SU-DHL-6 (cell line): ENCODE data around the gene BANF1.

Source experiments
- H2AFZ ChIP-seq: fragments of 200-600 bp; sonication (generic); 2 replicates; pipeline ENCODE4 v1.6.1; 2014; ENCODE audit warnings: low read depth, mild to moderate bottlenecking, moderate library complexity, mixed read lengths, antibody characterized with exemption, low read length; ENCODE audit not compliant: severe bottlenecking
- H3F3A ChIP-seq: fragments of 200-600 bp; shearing (Covaris generic); 2 replicates; pipeline ENCODE4 v1.6.0; 2016; ENCODE audit warnings: antibody characterized with exemption, mild to moderate bottlenecking; ENCODE audit not compliant: insufficient read depth
- H3K27ac ChIP-seq: fragments of 200-600 bp; sonication (generic); 2 replicates; pipeline ENCODE4 v1.5.1; 2016; ENCODE audit warnings: low read depth, mild to moderate bottlenecking, low read length, moderate library complexity, mixed read lengths
- H3K27me3 ChIP-seq: fragments of 200-600 bp; sonication (generic), shearing (Covaris generic); 2 replicates; pipeline ENCODE4 v1.6.0; 2014; ENCODE audit warnings: mild to moderate bottlenecking, low read length
- H3K36me3 ChIP-seq: fragments of 200-600 bp; sonication (generic); 2 replicates; pipeline ENCODE4 v1.6.1; 2014; ENCODE audit warnings: mild to moderate bottlenecking, low read length, mixed read lengths
- H3K4me2 ChIP-seq: fragments of 300-600, 200-600 bp; shearing (Covaris generic), sonication (generic); 2 replicates; pipeline ENCODE4 v1.6.0; 2014; ENCODE audit warnings: low read length, low read depth, mild to moderate bottlenecking; ENCODE audit not compliant: poor library complexity, severe bottlenecking
- H3K4me3 ChIP-seq: fragments of 200-600 bp; sonication (generic); 2 replicates; pipeline ENCODE4 v1.5.1; 2014; ENCODE audit warnings: antibody characterized with exemption, low read length, mild to moderate bottlenecking, mixed read lengths; ENCODE audit not compliant: insufficient read depth, poor library complexity, severe bottlenecking
- H3K79me2 ChIP-seq: fragments of 200-600 bp; sonication (generic); 2 replicates; pipeline ENCODE4 v1.6.1; 2014; ENCODE audit warnings: mild to moderate bottlenecking, low read length, moderate library complexity; ENCODE audit not compliant: insufficient read depth
- H3K9ac ChIP-seq: fragments of 200-600 bp; sonication (generic); 2 replicates; pipeline ENCODE4 v1.7.0; 2014; ENCODE audit warnings: mild to moderate bottlenecking, low read length
- H3K9me2 ChIP-seq: fragments of 200-600 bp; sonication (generic); replicated peaks from 2 replicates; pipeline ENCODE4 v1.6.1; 2014; ENCODE audit warnings: low read length; ENCODE audit not compliant: insufficient read depth
- H3K9me3 ChIP-seq: fragments of 200-600 bp; sonication (generic); 2 replicates; pipeline ENCODE4 v1.6.1; 2014; ENCODE audit warnings: low read length, mixed read lengths; ENCODE audit not compliant: insufficient read depth
- H4K20me1 ChIP-seq: fragments of 200-600 bp; sonication (generic); 2 replicates; pipeline ENCODE4 v1.6.1; 2014; ENCODE audit warnings: low read depth, mild to moderate bottlenecking, antibody characterized with exemption, low read length, moderate library complexity, mixed read lengths
- CTCF ChIP-seq: fragments of 200-600 bp; sonication (generic); IDR thresholded peaks from one replicate; pipeline ENCODE4 v1.5.1; 2017; ENCODE audit warnings: antibody characterized with exemption, mild to moderate bottlenecking, low read length, moderate library complexity; ENCODE audit not compliant: insufficient read depth, poor library complexity, severe bottlenecking
- EZH2phosphoT487 ChIP-seq: fragments of 200-600 bp; sonication (generic), shearing (Covaris generic); conservative IDR thresholded peaks from 2 replicates; pipeline ENCODE4 v1.6.1; 2018; ENCODE audit warnings: mild to moderate bottlenecking, antibody characterized with exemption, low read length, moderate library complexity, mixed read lengths

BANF1 gene

GRCh38 chr11:66004186-66004585 is 1.9 kb downstream of the BANF1 start:
- Histone ChIP-seq H3F3A (peaks cover 4% of the 10 kb centered on the region; the same call in 1 of the 2 replicates), H3K36me3 (peaks cover 2% of the 10 kb centered on the region; the same call in 1 of the 2 replicates), H4K20me1 (no peaks in the 10 kb centered on the region; the same call in 1 of the 2 replicates), H3K9ac (no peak overlapping the region), H2AFZ (no peak overlapping the region), H3K79me2 (peaks cover 26% of the 10 kb centered on the region), H3K9me2 (no peaks in the 10 kb centered on the region), H3K4me3 (no peak overlapping the region), H3K9me3 (no peaks in the 10 kb centered on the region), H3K4me2 (no peak overlapping the region), H3K27me3 (no peaks in the 10 kb centered on the region), H3K27ac (no peak overlapping the region)
- TF ChIP-seq CTCF = no peak
- no peak for TF ChIP-seq EZH2phosphoT487

DNA sequence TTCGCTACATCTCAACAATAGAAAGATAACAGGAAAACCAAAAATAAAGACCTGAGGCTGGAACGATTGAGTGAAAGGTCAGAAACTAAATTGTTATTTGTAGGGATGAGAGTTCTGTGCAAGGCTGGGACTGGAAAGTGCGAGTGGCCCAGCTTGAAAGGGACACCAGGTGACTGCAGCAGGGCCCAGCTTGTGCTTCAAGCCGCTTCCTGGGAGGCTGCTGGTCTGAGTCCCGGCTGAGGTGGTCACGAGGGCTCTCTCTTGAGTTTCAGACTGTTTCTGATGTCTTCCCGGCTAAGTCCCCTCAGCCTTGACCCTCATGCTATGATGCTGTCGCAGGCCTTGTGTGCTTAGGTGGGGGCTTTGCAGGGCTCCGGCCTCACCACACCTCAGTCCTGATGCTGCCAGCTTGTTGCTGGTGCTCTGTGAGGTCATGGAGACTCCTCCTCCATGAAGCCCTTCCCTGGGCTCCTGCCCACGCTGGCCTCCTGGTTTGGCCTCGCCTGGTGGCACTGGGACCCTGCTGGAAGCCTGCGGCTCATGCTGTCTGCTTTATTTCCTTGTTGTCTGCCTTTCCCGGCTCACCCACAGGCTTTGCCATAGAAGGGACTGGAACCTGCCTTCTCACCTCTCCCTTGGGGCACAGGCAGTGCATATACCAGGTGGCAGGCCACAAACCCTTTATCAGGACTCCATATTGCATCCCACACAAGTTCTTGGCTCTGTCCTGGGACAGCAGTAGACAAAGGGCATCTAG is 4.0 kb downstream of the BANF1 start:
- H3K4me2 ChIP-seq = no peak overlapping the region
- no peaks in the 10 kb centered on the region for H3K27me3 ChIP-seq
- H4K20me1 ChIP-seq = no peaks in the 10 kb centered on the region
- H3K4me3 ChIP-seq = no peak overlapping the region
- H3K79me2 ChIP-seq = peaks cover 15% of the 10 kb centered on the region
- H2AFZ ChIP-seq = no peak overlapping the region
- H3F3A ChIP-seq = peaks cover 4% of the 10 kb centered on the region; the same call in 1 of the 2 replicates
- H3K9me2 ChIP-seq = no peaks in the 10 kb centered on the region
- no peaks in the 10 kb centered on the region for H3K36me3 ChIP-seq
- TF ChIP-seq CTCF (no peak), EZH2phosphoT487 (no peak)
- no peak overlapping the region for H3K9ac ChIP-seq
- H3K9me3 ChIP-seq = no peaks in the 10 kb centered on the region
- no peak overlapping the region for H3K27ac ChIP-seq

DNA sequence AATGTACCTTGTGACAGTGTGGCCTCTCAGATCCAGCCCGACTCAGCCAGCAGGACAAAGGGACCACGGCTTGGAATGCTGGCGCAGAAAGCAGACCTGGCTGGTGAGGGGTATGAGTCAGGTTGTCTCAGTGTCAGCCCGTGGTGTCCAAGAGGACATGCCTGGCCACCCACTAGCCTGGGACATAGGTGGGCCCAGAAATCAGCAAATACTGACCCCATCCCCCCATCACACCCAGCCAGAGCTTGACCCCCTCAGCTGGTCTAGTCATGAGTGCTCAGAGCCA is 4.5 kb downstream of the BANF1 start:
- Histone ChIP-seq H3K4me2 (no peak overlapping the region), H3F3A (peaks cover 4% of the 10 kb centered on the region; the same call in 1 of the 2 replicates), H4K20me1 (no peaks in the 10 kb centered on the region), H3K79me2 (peaks cover 10% of the 10 kb centered on the region), H3K27me3 (no peaks in the 10 kb centered on the region), H3K9ac (no peak overlapping the region), H3K9me2 (no peaks in the 10 kb centered on the region), H3K27ac (no peak overlapping the region), H3K4me3 (no peak overlapping the region), H2AFZ (no peak overlapping the region), H3K36me3 (no peaks in the 10 kb centered on the region), H3K9me3 (no peaks in the 10 kb centered on the region)
- TF ChIP-seq EZH2phosphoT487 = no peak
- TF ChIP-seq CTCF = no peak
